Retinal pigment epithelial cell (primary cell): Measurements from ENCODE around the gene ITIH3.

Source experiments
- DNase-seq: peaks from one replicate; pipeline ENCODE4 v3.0.0-alpha.2; 2010; ENCODE audit warnings: low read depth
- H3K4me3 ChIP-seq: 2 replicates; pipeline ENCODE4 v1.5.1; 2011; ENCODE audit warnings: mild to moderate bottlenecking, low read length, control low read depth, moderate library complexity
- TF ChIP-seq, protein P1 (sequence below): conservative IDR thresholded peaks from 2 replicates; pipeline ENCODE4 v1.5.1; 2011; ENCODE audit warnings: low read depth, low read length, control low read depth, inconsistent platforms

ITIH3 gene

DNA sequence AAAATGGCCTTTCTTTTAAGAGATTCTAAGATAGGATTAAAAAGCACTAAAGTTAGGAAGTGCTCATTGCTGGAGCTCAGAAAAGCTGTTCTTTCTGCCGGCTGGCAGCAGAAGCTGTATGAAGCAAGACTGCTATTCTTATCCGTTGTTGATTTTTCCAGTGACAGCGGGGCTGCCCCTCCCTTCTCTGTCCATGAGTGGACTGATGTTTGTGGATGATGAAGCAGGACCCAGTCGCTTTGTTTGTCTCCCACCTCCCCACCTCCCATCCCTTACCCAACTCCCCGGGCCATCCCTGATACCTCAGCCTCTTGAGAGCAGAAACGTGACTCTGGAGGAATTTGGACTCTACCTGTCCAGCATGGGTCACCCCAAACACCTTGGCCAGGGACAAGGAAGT, 50.6 kb downstream of the ITIH3 start:
- no peak overlapping the region for H3K4me3 ChIP-seq
- DNase-seq = no peak
- TF ChIP-seq, protein P1, sequence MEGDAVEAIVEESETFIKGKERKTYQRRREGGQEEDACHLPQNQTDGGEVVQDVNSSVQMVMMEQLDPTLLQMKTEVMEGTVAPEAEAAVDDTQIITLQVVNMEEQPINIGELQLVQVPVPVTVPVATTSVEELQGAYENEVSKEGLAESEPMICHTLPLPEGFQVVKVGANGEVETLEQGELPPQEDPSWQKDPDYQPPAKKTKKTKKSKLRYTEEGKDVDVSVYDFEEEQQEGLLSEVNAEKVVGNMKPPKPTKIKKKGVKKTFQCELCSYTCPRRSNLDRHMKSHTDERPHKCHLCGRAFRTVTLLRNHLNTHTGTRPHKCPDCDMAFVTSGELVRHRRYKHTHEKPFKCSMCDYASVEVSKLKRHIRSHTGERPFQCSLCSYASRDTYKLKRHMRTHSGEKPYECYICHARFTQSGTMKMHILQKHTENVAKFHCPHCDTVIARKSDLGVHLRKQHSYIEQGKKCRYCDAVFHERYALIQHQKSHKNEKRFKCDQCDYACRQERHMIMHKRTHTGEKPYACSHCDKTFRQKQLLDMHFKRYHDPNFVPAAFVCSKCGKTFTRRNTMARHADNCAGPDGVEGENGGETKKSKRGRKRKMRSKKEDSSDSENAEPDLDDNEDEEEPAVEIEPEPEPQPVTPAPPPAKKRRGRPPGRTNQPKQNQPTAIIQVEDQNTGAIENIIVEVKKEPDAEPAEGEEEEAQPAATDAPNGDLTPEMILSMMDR = no peak

DNA sequence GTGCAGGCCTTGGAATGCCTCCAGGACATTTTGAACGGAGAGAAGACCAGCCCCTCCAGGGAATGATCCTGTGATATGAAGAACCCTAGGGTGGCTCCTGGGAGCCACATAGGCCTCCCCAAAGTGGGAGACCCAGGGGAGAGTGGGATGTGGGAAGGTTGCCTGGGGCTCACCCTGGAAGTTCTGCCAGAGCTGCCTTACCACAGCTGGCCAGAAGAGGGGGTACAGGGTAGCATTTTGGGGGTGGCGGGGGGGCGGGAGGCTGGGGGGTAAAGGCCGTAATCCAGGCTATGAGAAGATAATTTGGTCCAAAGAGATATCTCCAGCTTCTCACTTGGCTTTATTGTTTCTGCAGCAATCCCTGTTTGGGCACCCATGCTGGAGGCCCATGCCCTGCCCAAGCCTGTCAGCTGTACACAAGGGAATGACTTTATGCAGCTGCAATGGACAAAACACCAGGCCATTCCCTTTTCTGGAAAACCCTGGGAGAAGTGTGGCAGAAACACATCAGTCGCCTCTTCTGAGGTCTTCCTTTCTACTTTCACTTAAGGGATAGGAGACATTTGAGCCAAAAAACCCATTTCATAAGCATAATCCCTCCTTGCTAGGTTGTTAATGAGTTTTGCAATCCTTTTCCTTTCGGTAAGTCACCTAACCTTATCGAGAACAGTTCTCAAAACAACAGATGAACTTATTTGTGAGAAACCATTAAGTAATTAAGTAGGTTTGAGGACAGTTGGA, 51.3 kb downstream of the ITIH3 start:
- DNase-seq = no peak
- H3K4me3 ChIP-seq = no peak overlapping the region
- TF ChIP-seq, protein P1 = peak; percentile 50

DNA sequence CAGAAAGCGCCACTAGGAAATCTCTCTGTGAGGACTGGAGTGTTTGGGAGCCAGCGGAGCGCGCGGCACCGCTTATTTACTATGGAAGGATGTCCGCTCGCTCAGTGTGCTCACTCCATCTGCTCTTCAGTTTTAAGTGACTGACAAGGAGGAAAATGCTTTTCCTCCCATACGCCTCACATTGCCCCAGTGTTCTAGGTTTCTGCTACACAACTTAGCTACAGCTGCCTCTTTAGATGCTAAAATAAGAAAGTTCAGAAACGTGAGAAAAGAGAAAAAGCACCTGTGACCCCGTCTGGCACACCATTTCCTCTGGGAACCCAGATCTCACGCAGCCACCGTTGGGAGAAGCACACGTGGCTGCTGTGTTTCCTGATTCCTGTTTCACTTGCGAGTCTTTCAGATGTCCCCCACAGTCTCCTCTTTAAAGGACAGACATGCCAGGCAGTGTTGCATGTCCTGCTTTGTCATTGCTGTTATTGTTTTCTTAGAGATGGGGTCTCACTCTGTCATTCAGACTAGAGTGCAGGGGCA, 51.9 kb downstream of the ITIH3 start:
- TF ChIP-seq, protein P1 = no peak
- no peak overlapping the region for H3K4me3 ChIP-seq
- DNase-seq = no peak

DNA sequence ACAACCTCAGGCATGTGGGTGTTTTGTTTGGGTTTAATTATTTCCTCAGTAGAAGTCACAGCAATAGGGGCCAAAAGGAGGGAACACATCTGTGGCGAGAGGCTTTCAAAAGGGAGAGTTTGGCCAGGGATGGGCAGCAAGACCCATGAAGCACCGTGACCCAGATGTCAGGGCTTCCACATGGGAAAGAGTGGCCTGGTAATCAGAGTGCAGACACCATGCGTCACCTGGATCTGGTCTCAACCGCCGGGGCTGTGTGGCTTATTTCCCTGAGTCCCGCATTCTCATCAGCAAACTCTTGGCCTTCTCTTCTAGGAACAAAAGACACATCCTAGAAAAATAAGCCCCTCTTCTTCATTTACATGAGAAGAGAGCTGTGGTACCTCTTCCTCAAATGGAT, 52.6 kb downstream of the ITIH3 start:
- no peak for DNase-seq
- TF ChIP-seq, protein P1 = no peak
- no peak overlapping the region for H3K4me3 ChIP-seq

DNA sequence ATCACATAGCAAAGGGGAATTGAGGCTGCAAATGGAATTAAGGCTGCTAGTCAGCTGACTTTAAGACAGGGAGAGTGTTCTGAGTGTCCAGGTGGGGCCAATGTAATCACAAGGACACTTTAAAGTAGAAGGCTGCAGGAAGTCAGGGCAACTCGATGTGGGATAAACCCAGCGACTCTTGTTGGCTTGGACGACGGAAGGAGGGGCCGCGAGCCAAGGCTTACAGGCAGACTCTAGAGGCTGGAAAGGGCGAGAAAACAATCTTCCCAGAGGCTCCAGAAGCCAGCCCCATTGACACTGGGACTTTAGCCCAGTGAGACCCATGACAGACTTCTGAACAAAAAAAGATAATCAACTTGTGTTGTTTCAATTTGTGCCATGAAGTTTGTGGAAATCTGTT, 53.1 kb downstream of the ITIH3 start:
- no peak overlapping the region for H3K4me3 ChIP-seq
- TF ChIP-seq, protein P1 = no peak
- no peak for DNase-seq

DNA sequence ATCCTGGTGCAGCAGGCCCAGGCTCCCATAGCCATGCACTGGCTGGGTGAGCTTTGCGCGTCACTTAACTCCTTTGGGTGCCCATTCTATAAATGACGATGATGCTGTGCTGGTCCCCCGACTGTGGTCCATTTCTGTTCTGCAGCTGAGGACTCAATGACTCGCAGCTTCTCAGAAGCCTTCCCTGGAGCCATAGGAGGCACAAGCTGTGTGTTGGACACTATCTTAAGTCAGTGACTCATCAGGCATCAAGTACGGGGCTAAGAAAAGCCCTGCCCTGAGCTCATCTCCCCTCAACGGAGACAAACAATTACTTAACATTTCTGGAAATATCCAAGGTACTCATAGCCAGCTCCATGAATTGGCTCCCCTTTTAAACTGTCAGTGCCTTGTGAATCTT, 54.0 kb downstream of the ITIH3 start:
- no peak for DNase-seq
- TF ChIP-seq, protein P1 = no peak
- H3K4me3 ChIP-seq = no peak overlapping the region

DNA sequence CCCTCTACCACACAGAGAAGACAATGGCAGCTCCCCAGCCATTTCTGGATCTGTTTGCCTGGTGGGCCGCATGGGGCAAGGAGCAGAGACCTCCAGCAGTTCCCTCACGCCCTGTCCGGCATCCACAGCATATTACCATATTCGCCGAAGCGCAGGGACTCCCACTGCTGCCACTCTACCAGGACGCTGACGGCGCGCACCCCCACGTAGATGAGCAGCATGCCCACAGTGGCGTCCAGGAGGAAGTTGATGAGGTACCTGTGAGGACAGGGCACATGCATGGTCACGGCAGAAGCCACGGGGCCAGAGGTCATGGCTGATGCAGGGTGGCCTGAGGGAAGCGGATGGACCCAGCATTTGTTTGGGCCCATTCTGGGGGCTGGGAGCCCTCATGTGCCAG, 55.1 kb downstream of the ITIH3 start:
- DNase-seq = no peak
- TF ChIP-seq, protein P1 = no peak
- H3K4me3 ChIP-seq = no peak overlapping the region
